GM21528 (cell line): ENCODE data around the gene ERP27.

ENCODE experiments used
- ATAC-seq: cut with Tn5 transposase; IDR thresholded peaks from one replicate; pipeline ENCODE4 v1.9.1; 2021; ENCODE audit warnings: mild to moderate bottlenecking, moderate library complexity; ENCODE audit not compliant: unreplicated experiment, low FRiP score

The ERP27 gene

GRCh38 chr12:14960548-14961465 is 22.5 kb upstream of the ERP27 start:
- ATAC-seq = peak; percentile 48

- no peak for ATAC-seq
Observed at GRCh38 chr12:14959916-14960496, 21.7 kb upstream of the ERP27 start.

- ATAC-seq = no peak
Observed at GRCh38 chr12:14959463-14959862, 21.1 kb upstream of the ERP27 start.

GRCh38 chr12:14959126-14959440 is 20.7 kb upstream of the ERP27 start:
- no peak for ATAC-seq

- ATAC-seq = no peak
Observed at GRCh38 chr12:14958361-14959125, 20.2 kb upstream of the ERP27 start.

- no peak for ATAC-seq
Observed at GRCh38 chr12:14957551-14958168, 19.3 kb upstream of the ERP27 start.

- ATAC-seq = no peak
Observed at GRCh38 chr12:14956905-14957304, 18.6 kb upstream of the ERP27 start.

GRCh38 chr12:14956024-14956891 is 17.9 kb upstream of the ERP27 start:
- peak; percentile 45 for ATAC-seq

- no peak for ATAC-seq
Observed at GRCh38 chr12:14954269-14954668, 15.9 kb upstream of the ERP27 start.

- ATAC-seq = no peak
Observed at GRCh38 chr12:14953752-14954151, 15.4 kb upstream of the ERP27 start.

- peak; percentile 53 for ATAC-seq
Observed at GRCh38 chr12:14952299-14952921, 14.1 kb upstream of the ERP27 start.

- no peak for ATAC-seq
Observed at GRCh38 chr12:14951851-14952250, 13.5 kb upstream of the ERP27 start.

- ATAC-seq = no peak
Observed at GRCh38 chr12:14950982-14951746, 12.8 kb upstream of the ERP27 start.

GRCh38 chr12:14950421-14950820 is 12.1 kb upstream of the ERP27 start:
- ATAC-seq = no peak

- no peak for ATAC-seq
Observed at GRCh38 chr12:14949631-14950030, 11.3 kb upstream of the ERP27 start.

- ATAC-seq = peak; percentile 94
Observed at GRCh38 chr12:14948672-14949071, 10.3 kb upstream of the ERP27 start.

- no peak for ATAC-seq
Observed at GRCh38 chr12:14946861-14947260, 8.5 kb upstream of the ERP27 start.

- no peak for ATAC-seq
Observed at GRCh38 chr12:14946162-14946561, 7.8 kb upstream of the ERP27 start.
